GM19193 (cell line): ENCODE measurements around the gene SLX9.

Experiments used
- POLR2A ChIP-seq: IDR thresholded peaks from 4 replicates; pipeline ENCODE4 v1.6.1; 2011; ENCODE audit not compliant: insufficient read depth, insufficient read length; ENCODE audit errors: extremely low read depth

The SLX9 gene

GRCh38 chr21:44996983-44997936, 57.4 kb downstream of the SLX9 start:
- TF ChIP-seq POLR2A = no peak

- no peak for TF ChIP-seq POLR2A
Measured at GRCh38 chr21:44998086-44998620, 58.3 kb downstream of the SLX9 start.

GRCh38 chr21:44998621-44999427, 59.0 kb downstream of the SLX9 start:
- TF ChIP-seq POLR2A = no peak

- TF ChIP-seq POLR2A = no peak
Measured at GRCh38 chr21:44999428-44999971, 59.7 kb downstream of the SLX9 start.

- TF ChIP-seq POLR2A = no peak
Measured at GRCh38 chr21:44999972-45000636, 60.3 kb downstream of the SLX9 start.

GRCh38 chr21:45000637-45001133, 60.9 kb downstream of the SLX9 start:
- TF ChIP-seq POLR2A = no peak

- no peak for TF ChIP-seq POLR2A
Measured at GRCh38 chr21:45001134-45002095, 61.6 kb downstream of the SLX9 start.

- TF ChIP-seq POLR2A = no peak
Measured at GRCh38 chr21:45002381-45003204, 62.8 kb downstream of the SLX9 start.

- no peak for TF ChIP-seq POLR2A
Measured at GRCh38 chr21:45003331-45004058, 63.7 kb downstream of the SLX9 start.

- TF ChIP-seq POLR2A = no peak
Measured at GRCh38 chr21:45004059-45004422, 64.2 kb downstream of the SLX9 start.

GRCh38 chr21:45004481-45005247, 64.8 kb downstream of the SLX9 start:
- no peak for TF ChIP-seq POLR2A
